Measurements from ENCODE around the gene MGLL. TPM values are rescaled to one million over a fixed set of nuclear protein-coding genes. Genes with fewer than 3 reads are reported as not detected.

MGLL gene
- total RNA-seq, 1 donor, result 18.1 TPM

GRCh38 chr3:127753338-127753737 lies 69.0 kb downstream of the MGLL start:
- peaks cover 33% of the 10 kb centered on the region for H3K79me2 ChIP-seq (ENCODE audit: insufficient read depth, low read length)
- no peaks in the 10 kb centered on the region for H3K9me3 ChIP-seq (ENCODE audit: low read depth, low read length)
- H4K20me1 ChIP-seq (ENCODE audit: insufficient read depth, low read length), result no peaks in the 10 kb centered on the region
- H3K27me3 ChIP-seq (ENCODE audit: insufficient read depth, low read length), result no peaks in the 10 kb centered on the region
- DNase-seq (ENCODE audit: insufficient read length, low spot score, missing footprints), result no peak
- H3K27ac ChIP-seq (ENCODE audit: low read depth, low read length), result no peak overlapping the region
- H3K4me2 ChIP-seq (ENCODE audit: insufficient read depth, low read length), result no peak overlapping the region
- TF ChIP-seq CTCF (IDR thresholded peaks at IDR 0.05; ENCODE audit: extremely low read depth, low read depth, low read length), result no peak
- H3K4me3 ChIP-seq (ENCODE audit: insufficient read depth, low read length), result no peak overlapping the region
- H3K36me3 ChIP-seq (ENCODE audit: insufficient read depth, low read length), result no peaks in the 10 kb centered on the region
- H2AFZ ChIP-seq (ENCODE audit: low read length), result no peak overlapping the region
- H3K4me1 ChIP-seq (ENCODE audit: insufficient read depth, low read length), result peaks cover 31% of the 10 kb centered on the region

- Histone ChIP-seq H3K27ac (ENCODE audit: low read depth, low read length) (no peak overlapping the region), H3K4me3 (ENCODE audit: insufficient read depth, low read length) (no peak overlapping the region), H3K4me1 (ENCODE audit: insufficient read depth, low read length) (peaks cover 42% of the 10 kb centered on the region), H3K4me2 (ENCODE audit: insufficient read depth, low read length) (no peak overlapping the region), H3K9me3 (ENCODE audit: low read depth, low read length) (no peaks in the 10 kb centered on the region), H3K27me3 (ENCODE audit: insufficient read depth, low read length) (no peaks in the 10 kb centered on the region), H3K79me2 (ENCODE audit: insufficient read depth, low read length) (peaks cover 26% of the 10 kb centered on the region), H2AFZ (ENCODE audit: low read length) (no peak overlapping the region), H4K20me1 (ENCODE audit: insufficient read depth, low read length) (peaks cover 2% of the 10 kb centered on the region), H3K36me3 (ENCODE audit: insufficient read depth, low read length) (no peaks in the 10 kb centered on the region)
- DNase-seq (ENCODE audit: insufficient read length, low spot score, missing footprints), result no peak
- no peak for TF ChIP-seq CTCF (IDR thresholded peaks at IDR 0.05; ENCODE audit: extremely low read depth, low read depth, low read length)
These were observed 70.5 kb downstream of the MGLL start for GRCh38 chr3:127751782-127752181.

- Histone ChIP-seq H3K4me1 (ENCODE audit: insufficient read depth, low read length) (peaks cover 42% of the 10 kb centered on the region), H2AFZ (ENCODE audit: low read length) (no peak overlapping the region), H3K9me3 (ENCODE audit: low read depth, low read length) (no peaks in the 10 kb centered on the region), H3K79me2 (ENCODE audit: insufficient read depth, low read length) (peaks cover 25% of the 10 kb centered on the region), H3K4me2 (ENCODE audit: insufficient read depth, low read length) (no peak overlapping the region), H3K27me3 (ENCODE audit: insufficient read depth, low read length) (no peaks in the 10 kb centered on the region), H3K4me3 (ENCODE audit: insufficient read depth, low read length) (no peak overlapping the region), H4K20me1 (ENCODE audit: insufficient read depth, low read length) (peaks cover 2% of the 10 kb centered on the region), H3K27ac (ENCODE audit: low read depth, low read length) (no peak overlapping the region), H3K36me3 (ENCODE audit: insufficient read depth, low read length) (no peaks in the 10 kb centered on the region)
- TF ChIP-seq CTCF (IDR thresholded peaks at IDR 0.05; ENCODE audit: extremely low read depth, low read depth, low read length), result no peak
- DNase-seq (ENCODE audit: insufficient read length, low spot score, missing footprints), result no peak
These were observed 71.1 kb downstream of the MGLL start for GRCh38 chr3:127751163-127751621.

GRCh38 chr3:127750226-127751031 lies 71.9 kb downstream of the MGLL start:
- peak; percentile 91 for DNase-seq (ENCODE audit: insufficient read length, low spot score, missing footprints)
- H3K4me2 ChIP-seq (ENCODE audit: insufficient read depth, low read length), result peak overlapping the region; percentile 36
- no peak overlapping the region for H3K4me3 ChIP-seq (ENCODE audit: insufficient read depth, low read length)
- TF ChIP-seq CTCF (IDR thresholded peaks at IDR 0.05; ENCODE audit: extremely low read depth, low read depth, low read length), result no peak
- H3K9me3 ChIP-seq (ENCODE audit: low read depth, low read length), result no peaks in the 10 kb centered on the region
- no peak overlapping the region for H2AFZ ChIP-seq (ENCODE audit: low read length)
- H4K20me1 ChIP-seq (ENCODE audit: insufficient read depth, low read length), result peaks cover 2% of the 10 kb centered on the region
- peaks cover 42% of the 10 kb centered on the region for H3K4me1 ChIP-seq (ENCODE audit: insufficient read depth, low read length)
- no peaks in the 10 kb centered on the region for H3K27me3 ChIP-seq (ENCODE audit: insufficient read depth, low read length)
- H3K27ac ChIP-seq (ENCODE audit: low read depth, low read length), result peak overlapping the region; percentile 64
- H3K36me3 ChIP-seq (ENCODE audit: insufficient read depth, low read length), result no peaks in the 10 kb centered on the region
- peaks cover 20% of the 10 kb centered on the region for H3K79me2 ChIP-seq (ENCODE audit: insufficient read depth, low read length)
